Stimulated activated CD4-positive, alpha-beta T cell treated with anti-CD3 and anti-CD28 coated beads, TNF-alpha, amount 100 ng/mL, for 4 hours (primary cell): Measurements from ENCODE around the gene ADCYAP1.
"Not testable (repeated sequence)": the region's sequence is repeated elsewhere in the genome, so short reads cannot be mapped to it uniquely, and the experiment has no call there.

Source experiments
- DNase-seq, 3 experiments: peaks; one replicate each; pipeline ENCODE4 v3.0.0-alpha.2; 2020; ENCODE audit warnings: low read depth in 3 of 3

ADCYAP1 gene

DNA sequence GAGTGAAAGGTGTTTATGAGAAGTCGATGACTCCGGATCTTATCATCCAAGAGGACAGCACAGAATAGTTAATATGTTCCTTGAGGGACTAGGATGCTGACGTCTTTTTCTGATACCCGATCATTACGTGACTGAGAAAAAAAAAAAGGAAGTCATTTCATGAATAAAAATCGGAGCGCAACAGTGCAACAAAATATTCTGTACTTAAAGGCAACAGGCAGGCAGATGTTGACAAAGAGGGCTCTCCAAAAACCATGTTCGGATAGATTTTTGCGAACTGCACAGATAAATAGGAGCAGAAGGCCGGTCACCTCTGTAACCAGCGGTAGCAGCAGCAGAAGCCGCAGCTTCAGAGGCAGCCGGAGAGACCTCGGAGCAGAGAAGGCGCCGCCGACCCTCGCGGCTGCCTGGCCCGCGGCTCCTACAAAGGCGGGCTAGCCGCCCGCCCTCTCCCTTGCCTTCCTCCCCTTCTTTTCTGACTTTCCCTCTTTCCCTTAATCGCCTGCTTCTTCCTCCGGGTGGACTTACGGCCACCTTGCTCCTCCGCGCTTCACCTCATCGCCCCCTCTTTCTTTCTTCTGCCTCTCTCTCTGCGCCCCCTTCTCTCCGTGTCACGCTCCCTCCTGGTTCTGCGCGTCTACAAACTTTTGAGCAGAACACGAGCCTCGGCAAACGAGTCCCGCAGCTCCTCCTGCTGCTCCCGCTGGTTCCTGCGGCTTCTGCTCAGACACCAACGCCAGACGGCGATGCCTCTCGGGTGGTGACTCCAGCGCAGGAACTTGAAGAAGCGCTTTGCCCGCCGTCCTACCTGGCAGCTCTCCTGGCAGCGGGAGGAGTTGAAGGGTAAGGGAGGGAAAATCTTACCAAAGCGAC is at the start of gene ADCYAP1:
ADCYAP1 (plus strand) TSS at position 654 of the 873 bp plus-strand sequence. CDS start 516 bp downstream, outside the sequence.
- no peak for DNase-seq

- no peak for DNase-seq
Measured at GRCh38 chr18:857986-858385, 46.7 kb upstream of the ADCYAP1 start.

DNA sequence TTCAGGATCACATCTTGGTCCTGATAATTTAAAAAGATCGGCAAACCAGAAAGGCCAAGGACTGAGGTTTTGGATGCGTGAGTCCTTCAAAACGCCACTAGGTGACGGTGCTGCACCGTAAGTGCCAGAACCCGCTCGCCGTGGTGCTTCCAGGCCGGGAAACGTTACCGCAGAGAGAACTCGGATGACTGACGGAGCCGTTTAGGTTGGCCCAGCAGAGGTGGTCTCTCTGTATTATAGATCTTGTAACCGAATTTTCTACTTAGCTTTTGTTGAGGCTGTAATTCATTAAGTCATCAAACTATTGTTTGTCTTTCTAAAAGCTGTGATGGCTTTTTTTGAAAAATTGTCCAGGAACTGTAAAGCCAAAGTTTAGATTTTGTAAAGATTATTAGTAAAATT is 39.8 kb upstream of the ADCYAP1 start:
- peak; percentile 26 to 32 (median 31) for DNase-seq

DNA sequence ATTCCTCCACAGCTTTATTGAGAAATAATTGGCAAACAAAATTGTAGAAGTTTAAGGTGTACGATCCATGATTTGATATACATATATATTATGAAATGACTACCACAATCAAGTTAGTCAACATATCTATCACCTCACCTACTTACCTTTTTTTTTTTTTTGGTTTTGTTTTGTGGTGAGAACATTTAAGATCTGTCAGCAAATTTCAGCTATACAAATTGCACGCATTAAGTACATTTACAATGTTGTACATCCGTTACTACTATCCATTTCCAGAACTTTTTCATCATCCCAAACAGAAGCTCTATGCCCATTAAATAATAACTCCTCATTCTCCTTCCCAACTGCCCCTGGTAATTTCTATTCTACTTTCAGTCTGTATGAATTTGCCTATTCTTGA is 37.4 kb upstream of the ADCYAP1 start:
- no peak for DNase-seq

DNA sequence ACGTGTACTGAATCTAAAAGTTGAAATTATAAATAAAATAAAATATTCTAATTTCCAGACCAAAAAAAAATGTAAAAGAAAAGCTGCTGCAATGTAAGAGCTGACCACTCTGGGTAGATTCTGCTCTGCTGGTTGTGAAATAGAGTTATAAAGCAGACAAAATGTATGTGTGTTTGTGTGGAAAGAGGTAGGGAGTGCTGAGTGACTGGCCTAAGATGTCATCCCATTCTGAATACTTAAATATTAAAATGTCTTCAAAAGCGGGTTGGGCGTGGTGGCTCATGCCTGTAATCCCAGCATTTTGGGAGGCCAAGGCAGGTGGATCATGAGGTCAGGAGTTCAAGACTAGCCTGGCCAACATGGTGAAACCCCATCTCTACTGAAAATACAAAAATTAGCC is 31.2 kb upstream of the ADCYAP1 start:
- DNase-seq: not testable (repeated sequence)

DNA sequence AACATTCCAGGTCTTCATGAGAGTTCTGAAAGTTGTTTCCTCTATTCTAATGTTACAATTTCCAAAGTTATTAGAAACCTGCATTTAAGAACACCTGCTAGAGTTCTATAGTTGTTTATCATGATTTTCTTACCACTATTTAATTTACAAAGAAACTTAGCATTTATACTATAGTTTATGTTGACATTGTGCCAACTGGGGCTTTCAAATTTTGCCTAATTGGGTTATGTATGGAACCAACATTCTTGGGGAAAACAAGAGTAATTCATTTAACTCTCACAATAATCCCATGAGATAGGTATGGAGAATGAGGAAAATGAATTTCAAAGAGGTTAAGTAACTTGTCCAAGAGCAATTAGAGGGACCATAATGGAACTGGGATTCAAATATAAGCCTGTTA is 28.8 kb upstream of the ADCYAP1 start:
- no peak for DNase-seq

DNA sequence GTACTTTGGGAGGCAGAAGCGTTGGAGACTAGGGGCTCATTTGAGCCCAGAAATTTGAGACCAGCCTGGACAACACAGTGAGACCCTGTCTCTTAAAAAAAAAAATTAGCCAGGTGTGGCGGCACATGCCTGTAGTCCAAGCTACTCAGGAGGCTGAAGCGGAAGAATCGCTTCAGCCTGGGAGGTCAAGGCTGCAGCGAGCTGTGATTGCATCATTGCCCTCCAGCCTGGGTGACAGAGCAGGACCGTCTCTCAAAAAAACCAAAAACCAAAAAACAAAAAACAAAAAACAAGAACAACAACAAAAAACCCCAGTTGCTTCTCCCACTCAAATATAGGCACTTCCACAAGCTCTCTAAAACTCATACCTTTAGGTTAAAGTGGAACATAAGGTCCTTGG is 27.4 kb upstream of the ADCYAP1 start:
- DNase-seq: no peak

- no peak for DNase-seq
Measured at GRCh38 chr18:886076-886475, 18.6 kb upstream of the ADCYAP1 start.

DNA sequence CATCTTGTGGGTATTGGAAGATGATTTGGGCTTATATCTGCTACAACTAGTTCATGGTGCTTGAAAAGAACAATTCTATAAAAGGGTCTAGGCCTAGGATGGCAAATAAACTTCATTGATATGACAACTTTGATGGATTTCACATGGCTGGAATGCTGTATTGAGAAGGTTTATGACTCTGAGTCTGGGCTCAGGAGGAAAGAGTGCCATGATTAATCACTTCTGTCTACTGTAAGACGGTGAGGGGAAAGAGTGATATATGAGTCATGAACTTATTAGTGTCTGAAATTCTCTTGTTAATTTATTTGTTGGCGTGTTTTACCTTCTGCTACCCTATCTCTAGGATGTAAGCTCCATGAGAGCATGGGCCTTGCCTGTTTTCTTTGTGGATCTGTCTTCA is 17.0 kb upstream of the ADCYAP1 start:
- no peak for DNase-seq

DNA sequence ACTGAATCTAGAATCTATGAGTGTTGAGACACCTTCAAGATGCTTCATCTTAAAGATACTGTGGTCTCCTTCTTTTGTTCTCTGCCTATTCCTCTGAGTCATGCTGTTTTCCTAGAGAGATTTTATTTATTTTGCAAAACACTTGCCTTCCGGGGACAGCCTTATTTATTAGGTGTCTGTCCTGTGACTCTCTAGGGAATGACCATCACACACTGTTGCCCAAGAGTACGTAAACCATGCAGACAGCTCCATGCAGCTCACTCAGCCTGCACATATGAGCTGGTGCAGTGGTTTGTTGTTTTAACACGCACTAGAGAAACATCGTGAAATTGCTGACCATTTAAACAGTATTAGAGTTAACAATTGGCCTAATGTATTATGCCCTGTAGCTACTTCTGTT is 12.4 kb upstream of the ADCYAP1 start:
- DNase-seq: no peak

GRCh38 chr18:896315-896714 is 8.4 kb upstream of the ADCYAP1 start:
- DNase-seq: no peak

GRCh38 chr18:901761-902160 is 2.9 kb upstream of the ADCYAP1 start:
- no peak for DNase-seq

GRCh38 chr18:902229-902628 is 2.4 kb upstream of the ADCYAP1 start:
- no peak for DNase-seq

GRCh38 chr18:903701-904100 is 970 bp upstream of the ADCYAP1 start:
- no peak for DNase-seq

- DNase-seq: no peak
Measured at GRCh38 chr18:905307-905947, 756 bp downstream of the ADCYAP1 start.

DNA sequence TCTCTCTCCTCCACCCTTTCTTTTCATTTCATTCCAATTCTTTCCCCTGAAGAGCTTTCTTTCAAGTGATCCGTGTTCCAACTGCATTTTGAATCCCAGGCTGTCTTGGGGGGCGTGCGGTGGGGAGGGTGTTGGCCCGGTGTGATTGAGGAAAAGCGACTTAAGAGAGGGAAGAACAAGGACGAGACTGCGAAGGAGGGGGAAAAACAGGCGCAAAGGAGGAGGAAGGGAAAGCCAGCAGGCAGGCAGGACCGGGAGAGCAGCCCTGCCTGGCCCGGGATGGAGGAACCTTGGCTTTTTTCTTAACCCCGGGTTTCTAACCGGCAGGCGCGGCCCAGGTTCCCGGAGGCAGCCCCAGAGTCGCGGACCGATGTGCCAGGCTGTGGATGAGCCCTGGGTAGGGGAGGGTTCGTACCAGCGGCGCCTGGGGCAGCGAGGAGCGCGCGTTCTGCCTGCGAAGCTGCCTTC is 1.3 kb downstream of the ADCYAP1 start:
- DNase-seq: no peak

DNA sequence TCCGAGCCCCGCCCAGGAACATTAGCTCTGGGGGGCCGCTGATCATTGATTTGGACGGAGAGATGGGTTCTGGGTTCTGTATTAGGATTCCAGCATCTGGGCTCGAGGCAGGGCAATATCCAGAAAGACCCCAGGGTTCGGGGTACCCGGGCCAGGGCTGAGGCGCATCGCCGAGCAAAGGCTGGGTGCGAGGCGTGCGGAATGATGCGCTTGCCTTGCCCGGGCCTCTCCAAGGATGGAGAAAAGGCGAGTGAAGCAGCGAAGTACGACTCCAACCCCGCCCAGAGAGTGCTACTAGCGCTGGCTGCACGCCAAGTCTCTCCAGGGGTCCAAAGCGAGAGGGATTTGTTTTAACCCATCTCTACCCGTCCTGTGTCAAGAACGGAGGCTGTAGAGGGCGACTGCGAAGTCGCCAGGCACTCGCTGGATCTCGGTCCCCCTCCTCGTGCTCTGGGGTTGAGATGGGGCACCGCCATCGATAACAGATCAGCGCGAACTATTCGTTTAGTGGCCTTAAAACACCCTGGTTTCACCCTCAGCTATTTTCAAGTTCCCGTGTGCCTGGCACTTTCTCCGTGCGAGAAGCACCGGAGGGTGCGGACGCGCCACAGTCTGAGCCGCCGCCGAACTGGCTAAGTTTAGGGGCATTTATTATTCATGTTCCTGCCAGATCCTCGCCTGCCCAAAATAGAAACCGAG is 1.9 kb downstream of the ADCYAP1 start:
- DNase-seq: no peak

DNA sequence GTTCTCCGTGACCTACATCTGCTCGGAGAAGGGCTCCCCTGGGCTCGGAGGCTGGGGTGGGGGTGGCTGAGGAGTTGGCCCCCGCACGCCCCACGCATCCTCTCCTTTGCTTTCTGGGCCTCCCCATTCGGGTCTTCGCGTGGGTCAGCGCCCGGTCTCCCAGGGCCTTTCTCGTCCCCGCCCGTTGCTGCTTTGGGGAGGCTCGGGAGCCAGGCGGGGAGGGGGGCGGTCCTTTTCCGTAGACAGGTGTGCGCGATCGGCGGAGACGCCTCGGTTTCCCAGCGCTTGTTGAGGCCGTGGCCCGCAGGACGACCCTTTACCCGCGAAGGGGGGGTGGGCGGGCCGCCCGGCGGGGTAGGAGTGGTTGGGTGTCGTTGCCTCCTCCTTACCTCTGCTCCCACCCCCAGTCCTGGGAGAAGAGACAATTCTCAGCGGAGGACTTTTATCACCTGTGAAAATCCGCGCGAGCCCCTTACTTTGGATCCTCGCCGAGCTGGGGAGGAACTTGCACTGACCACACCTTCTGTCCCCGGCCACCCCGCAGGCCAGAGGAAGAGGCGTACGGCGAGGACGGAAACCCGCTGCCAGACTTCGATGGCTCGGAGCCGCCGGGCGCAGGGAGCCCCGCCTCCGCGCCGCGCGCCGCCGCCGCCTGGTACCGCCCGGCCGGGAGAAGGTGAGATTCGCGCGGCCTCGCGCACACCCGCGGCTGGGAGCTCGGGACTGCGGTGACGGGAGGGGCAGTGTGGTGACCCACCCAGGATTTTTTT is 2.6 kb downstream of the ADCYAP1 start:
- DNase-seq: no peak

DNA sequence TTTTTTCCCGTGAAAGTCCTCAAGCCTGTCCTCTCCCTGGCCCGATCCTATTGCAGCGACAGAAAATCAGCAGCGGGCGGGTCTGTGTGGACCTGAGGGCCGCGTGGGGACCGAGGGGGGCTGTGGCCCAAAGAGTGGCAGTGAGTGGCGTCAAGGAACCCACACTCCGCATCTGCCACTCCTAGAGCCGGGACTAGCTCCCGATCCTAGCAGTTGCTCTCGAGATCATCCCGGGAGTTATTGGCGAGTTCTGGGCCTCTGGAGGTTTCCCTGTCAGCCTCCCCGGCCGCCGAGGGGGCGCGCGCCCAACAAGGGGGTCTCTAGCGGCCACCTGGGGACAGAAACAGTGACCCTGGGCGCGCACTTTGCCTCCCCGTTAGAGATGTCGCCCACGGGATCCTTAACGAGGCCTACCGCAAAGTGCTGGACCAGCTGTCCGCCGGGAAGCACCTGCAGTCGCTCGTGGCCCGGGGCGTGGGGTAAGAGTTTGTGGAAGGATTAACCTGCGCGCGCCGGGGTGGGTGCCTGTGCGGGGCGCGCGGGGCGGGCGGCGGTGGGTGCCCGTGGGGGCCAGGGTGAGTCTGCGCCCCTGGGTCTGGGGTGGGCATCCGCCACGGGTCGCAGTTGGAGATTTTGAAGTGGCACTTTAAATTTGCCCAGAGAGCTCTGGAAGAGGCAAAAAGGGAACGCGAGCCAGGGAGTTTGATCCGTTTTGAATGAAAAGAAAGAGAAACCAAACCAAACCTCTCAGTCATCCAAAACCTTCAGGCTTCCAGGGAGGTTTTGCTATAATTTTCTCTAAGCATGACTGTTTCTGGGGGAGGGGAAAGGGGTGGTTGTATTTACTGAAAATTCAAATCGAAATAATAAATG is 3.5 kb downstream of the ADCYAP1 start:
- DNase-seq: no peak
